Esophagus squamous epithelium (tissue), 5 donors: ENCODE measurements around the gene DPPA3. TPM values are rescaled to one million over a fixed set of nuclear protein-coding genes. Genes with fewer than 3 reads are reported as not detected.
"Not testable (repeated sequence)": the region's sequence is repeated elsewhere in the genome, so short reads cannot be mapped to it uniquely, and the experiment has no call there.

ENCODE experiments used
- DNase-seq: peaks from one replicate; lab custom pipeline; 2025; lab: John Stamatoyannopoulos, UW
- H3K27ac ChIP-seq, 4 donors: fragments of 200-600 bp; sonication (generic); one replicate each; pipeline ENCODE4 v1.5.1; 2016 to 2019; ENCODE audit warnings: mild to moderate bottlenecking in 1 of 4
- H3K27me3 ChIP-seq, 4 donors: fragments of 200-600 bp; sonication (generic); 1 replicate in 3 of 4; 2 replicates in 1 of 4; pipeline versions ENCODE4 v1.5.1 to v1.6.0; 2017 to 2021; ENCODE audit warnings: antibody characterized with exemption in 1 of 4
- H3K36me3 ChIP-seq, 3 donors: fragments of 200-600 bp; sonication (generic); one replicate each; pipeline ENCODE4 v1.5.1; 2016 to 2019
- H3K4me1 ChIP-seq, 3 donors: fragments of 200-600 bp; sonication (generic); one replicate each; pipeline ENCODE4 v1.5.1; 2017 to 2019
- H3K4me3 ChIP-seq, 4 donors: fragments of 200-600 bp; sonication (generic); 1 replicate in 3 of 4; 2 replicates in 1 of 4; pipeline ENCODE4 v1.5.1; 2016 to 2019; ENCODE audit warnings: mild to moderate bottlenecking in 2 of 4, moderate library complexity in 1 of 4
- H3K9me3 ChIP-seq, 3 donors: fragments of 200-600 bp; sonication (generic); one replicate each; pipeline ENCODE4 v1.5.1; 2016 to 2019
- CTCF ChIP-seq, 6 experiments: fragments of 450-650 bp in 4 of 6; fragments of 200-600 bp in 2 of 6; sonication (generic) in 2 of 6; IDR thresholded peaks; one replicate each; pipeline ENCODE4 v1.5.1; 2016 to 2019; ENCODE audit warnings: antibody characterized with exemption in 6 of 6, mild to moderate bottlenecking in 4 of 6, moderate library complexity in 4 of 6
- POLR2A ChIP-seq, 4 donors: fragments of 450-650 bp; IDR thresholded peaks; one replicate each; pipeline ENCODE4 v1.6.1; 2017; ENCODE audit warnings: antibody characterized with exemption in 4 of 4, mild to moderate bottlenecking in 4 of 4, moderate library complexity in 3 of 4
- WGBS, 2 donors: methylation state at CpG; one replicate each; pipeline ENCODE4 v1.1.5; 2018; 5-methylcytosine and 5-hydroxymethylcytosine counted together
- intact Hi-C: fragments of 100-400 bp; cut with DNase I; formaldehyde crosslinking; loops from one replicate; pipeline ENCODE4 v1.15.0; 2022
- total RNA-seq, 4 donors: library from RNA; depleted of rRNA; stranded (reverse); fragments of >200 nt; gene quantifications; one replicate each; pipeline ENCODE4 v1.1.0, GENCODE V29; 2016
- donor health status: DM: yes; HTN: yes; CAD: no.

DPPA3 gene
- total RNA-seq, 4 donors from 2014 or later = not detected

- WGBS, 2 donors = 77 to 84% methylated on average over 20 of the region's 20 CpGs
- no peaks in the 10 kb centered on the region for H3K27me3 ChIP-seq
- intact Hi-C loops = no loop called here
- no peaks in the 10 kb centered on the region for H3K4me1 ChIP-seq
- H3K27ac ChIP-seq = no peak overlapping the region
- H3K9me3 ChIP-seq = no peaks in the 10 kb centered on the region
- no peak for DNase-seq
- H3K36me3 ChIP-seq = no peaks in the 10 kb centered on the region
- TF ChIP-seq POLR2A (IDR thresholded peaks at IDR 0.05) = no peak
- TF ChIP-seq CTCF (IDR thresholded peaks at IDR 0.05) = no peak
- no peak overlapping the region for H3K4me3 ChIP-seq
Measured at GRCh38 chr12:7751394-7751793, 40.2 kb downstream of the DPPA3 start.

GRCh38 chr12:7751941-7752922, 41.0 kb downstream of the DPPA3 start:
- H3K27me3 ChIP-seq, intact Hi-C loops, H3K4me1 ChIP-seq, H3K27ac ChIP-seq, H3K36me3 ChIP-seq, H3K4me3 ChIP-seq, DNase-seq, H3K9me3 ChIP-seq: not testable (repeated sequence)
- WGBS, 2 donors = 66 to 83% methylated on average over 8 of the region's 48 CpGs

GRCh38 chr12:7755668-7756067, 44.4 kb downstream of the DPPA3 start:
- intact Hi-C loops, H3K4me1 ChIP-seq, H3K4me3 ChIP-seq, H3K36me3 ChIP-seq, DNase-seq, H3K9me3 ChIP-seq, H3K27ac ChIP-seq: not testable (repeated sequence)
- 79 to 80% methylated on average over 8 to 9 of the region's 9 CpGs for WGBS, 2 donors
- H3K27me3 ChIP-seq = peaks cover 0 to 12% (median 0%) of the 10 kb centered on the region in 4 donors

- intact Hi-C loops = no loop called here
- H3K4me1 ChIP-seq = no peaks in the 10 kb centered on the region
- DNase-seq = no peak
- no peak overlapping the region for H3K4me3 ChIP-seq
- H3K27ac ChIP-seq = no peak overlapping the region
- TF ChIP-seq POLR2A (IDR thresholded peaks at IDR 0.05) = no peak
- TF ChIP-seq CTCF (IDR thresholded peaks at IDR 0.05) = no peak
- 43 to 51% methylated on average over 2 of the region's 2 CpGs for WGBS, 2 donors
- H3K9me3 ChIP-seq = no peaks in the 10 kb centered on the region
- H3K27me3 ChIP-seq = peaks cover 0 to 12% (median 0%) of the 10 kb centered on the region in 4 donors
- H3K36me3 ChIP-seq = no peaks in the 10 kb centered on the region
Measured at GRCh38 chr12:7756993-7757392, 45.8 kb downstream of the DPPA3 start.

- no peak for TF ChIP-seq POLR2A (IDR thresholded peaks at IDR 0.05)
- TF ChIP-seq CTCF (IDR thresholded peaks at IDR 0.05) = no peak
- intact Hi-C loops = no loop called here
- peaks cover 0 to 15% (median 0%) of the 10 kb centered on the region in 4 donors for H3K27me3 ChIP-seq
- H3K4me1 ChIP-seq = no peaks in the 10 kb centered on the region
- DNase-seq = no peak
- WGBS, 2 donors = 28 to 67% methylated on average over 7 to 8 of the region's 9 CpGs
- no peak overlapping the region for H3K4me3 ChIP-seq
- no peaks in the 10 kb centered on the region for H3K36me3 ChIP-seq
- no peak overlapping the region for H3K27ac ChIP-seq
- no peaks in the 10 kb centered on the region for H3K9me3 ChIP-seq
Measured at GRCh38 chr12:7758766-7759140, 47.5 kb downstream of the DPPA3 start.

Other genes starting within 250 kb of the DPPA3 start
- 100 to 1,000 TPM in 2 of 4 donors, 10 to 100 TPM in 1, 1 to 10 TPM in 1; 4.2 to 137 (median 67.1) TPM for gene CD163, start 207.7 kb upstream of the DPPA3 start, total RNA-seq
- not detected for gene APOBEC1, start 45.5 kb upstream of the DPPA3 start, total RNA-seq
- not detected for gene GDF3, start 15.7 kb upstream of the DPPA3 start, total RNA-seq
- gene CLEC4C, start 35.9 kb downstream of the DPPA3 start, total RNA-seq = not detected
- not detected for gene NANOGNB, start 53.8 kb downstream of the DPPA3 start, total RNA-seq
- gene NANOG, start 78.0 kb downstream of the DPPA3 start, total RNA-seq = under 1 TPM in 1 of 4 donors, not detected in 3; 0.26 TPM
- not detected for gene SLC2A14, start 161.5 kb downstream of the DPPA3 start, total RNA-seq
- 1 to 10 TPM; 3.8 to 9.9 (median 4.4) TPM for gene SLC2A3, start 224.8 kb downstream of the DPPA3 start, total RNA-seq